GM19438 (cell line): ENCODE results near the gene NDUFS6.
"Not testable (repeated sequence)": the region's sequence is repeated elsewhere in the genome, so short reads cannot be mapped to it uniquely, and the experiment has no call there.

ENCODE experiments used
- ATAC-seq: cut with Tn5 transposase; IDR thresholded peaks from one replicate; pipeline ENCODE4 v1.9.1; 2021; ENCODE audit warnings: low read depth; ENCODE audit not compliant: unreplicated experiment

Gene NDUFS6

GRCh38 chr5:1796371-1797102 is 4.7 kb upstream of the NDUFS6 start:
- ATAC-seq = no peak

GRCh38 chr5:1797103-1797800 is 4.0 kb upstream of the NDUFS6 start:
- ATAC-seq = no peak

GRCh38 chr5:1797855-1798254 is 3.4 kb upstream of the NDUFS6 start:
- no peak for ATAC-seq

- not testable (repeated sequence) for ATAC-seq
Observed at GRCh38 chr5:1798589-1798988, 2.6 kb upstream of the NDUFS6 start.

GRCh38 chr5:1799110-1799601 is 2.1 kb upstream of the NDUFS6 start:
- ATAC-seq = peak; percentile 20

- peak; percentile 45 for ATAC-seq
Observed at GRCh38 chr5:1799602-1800471, 1.4 kb upstream of the NDUFS6 start, which contains the start of gene MRPL36. Gene MRPL36, minus strand, starts transcription at chr5:1799837. Its CDS starts 902 bp downstream, at chr5:1798935.

GRCh38 chr5:1800472-1801221 is 560 bp upstream of the NDUFS6 start:
- peak; percentile 37 for ATAC-seq

- ATAC-seq = no peak
Observed at GRCh38 chr5:1801967-1802295, 724 bp downstream of the NDUFS6 start.

GRCh38 chr5:1803192-1803591 is 2.0 kb downstream of the NDUFS6 start:
- no peak for ATAC-seq

GRCh38 chr5:1804001-1804690 is 2.9 kb downstream of the NDUFS6 start:
- ATAC-seq = no peak

GRCh38 chr5:1805326-1805725 is 4.1 kb downstream of the NDUFS6 start:
- no peak for ATAC-seq

- no peak for ATAC-seq
Observed at GRCh38 chr5:1805736-1806135, 4.5 kb downstream of the NDUFS6 start.

GRCh38 chr5:1806199-1806598 is 5.0 kb downstream of the NDUFS6 start:
- no peak for ATAC-seq

GRCh38 chr5:1806974-1807373 is 5.8 kb downstream of the NDUFS6 start:
- no peak for ATAC-seq

- no peak for ATAC-seq
Observed at GRCh38 chr5:1807451-1808185, 6.4 kb downstream of the NDUFS6 start.

GRCh38 chr5:1808439-1808838 is 7.2 kb downstream of the NDUFS6 start:
- ATAC-seq = no peak

GRCh38 chr5:1809416-1810035 is 8.3 kb downstream of the NDUFS6 start:
- no peak for ATAC-seq

- ATAC-seq = no peak
Observed at GRCh38 chr5:1810581-1811101, 9.4 kb downstream of the NDUFS6 start.
